ENCODE results near the gene DIDO1.

DNA sequence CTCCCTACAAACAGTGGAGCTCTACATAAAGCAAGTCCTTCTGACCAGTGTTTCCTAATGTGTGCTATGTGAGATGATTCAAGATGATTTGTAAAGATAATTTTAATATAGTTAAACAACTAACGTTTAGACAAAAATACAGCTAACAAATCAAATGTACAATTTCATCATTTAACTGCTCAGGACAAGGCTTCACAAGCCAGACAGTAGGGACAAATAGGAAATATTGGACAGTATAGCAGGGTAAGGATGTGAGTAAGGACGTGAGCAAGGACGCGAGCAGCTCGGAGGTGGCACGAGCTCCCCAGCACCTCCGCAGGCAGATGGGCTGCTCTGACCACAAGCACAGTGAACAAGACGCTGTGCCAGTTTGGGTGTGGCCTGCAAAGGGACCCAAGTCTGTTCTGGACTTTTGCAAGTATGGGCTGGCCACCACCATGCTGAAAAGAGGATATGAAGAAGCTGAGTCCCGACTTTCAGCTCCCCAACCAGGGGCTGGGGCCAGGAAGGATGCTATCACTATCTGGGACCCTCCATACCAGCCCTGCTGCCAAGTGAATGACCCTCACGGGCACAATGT is 14.5 kb downstream of the DIDO1 start:
- TF ChIP-seq, protein P1, sequence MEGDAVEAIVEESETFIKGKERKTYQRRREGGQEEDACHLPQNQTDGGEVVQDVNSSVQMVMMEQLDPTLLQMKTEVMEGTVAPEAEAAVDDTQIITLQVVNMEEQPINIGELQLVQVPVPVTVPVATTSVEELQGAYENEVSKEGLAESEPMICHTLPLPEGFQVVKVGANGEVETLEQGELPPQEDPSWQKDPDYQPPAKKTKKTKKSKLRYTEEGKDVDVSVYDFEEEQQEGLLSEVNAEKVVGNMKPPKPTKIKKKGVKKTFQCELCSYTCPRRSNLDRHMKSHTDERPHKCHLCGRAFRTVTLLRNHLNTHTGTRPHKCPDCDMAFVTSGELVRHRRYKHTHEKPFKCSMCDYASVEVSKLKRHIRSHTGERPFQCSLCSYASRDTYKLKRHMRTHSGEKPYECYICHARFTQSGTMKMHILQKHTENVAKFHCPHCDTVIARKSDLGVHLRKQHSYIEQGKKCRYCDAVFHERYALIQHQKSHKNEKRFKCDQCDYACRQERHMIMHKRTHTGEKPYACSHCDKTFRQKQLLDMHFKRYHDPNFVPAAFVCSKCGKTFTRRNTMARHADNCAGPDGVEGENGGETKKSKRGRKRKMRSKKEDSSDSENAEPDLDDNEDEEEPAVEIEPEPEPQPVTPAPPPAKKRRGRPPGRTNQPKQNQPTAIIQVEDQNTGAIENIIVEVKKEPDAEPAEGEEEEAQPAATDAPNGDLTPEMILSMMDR (conservative IDR thresholded peaks at IDR 0.05; ENCODE audit: low read length): no peak
- no peak for TF ChIP-seq EZH2phosphoT487 (IDR thresholded peaks at IDR 0.05; ENCODE audit: borderline replicate concordance, low read depth, low read length)
